OCI-LY7 (cell line): ENCODE measurements around the gene RET. TPM values are rescaled to one million over a fixed set of nuclear protein-coding genes. Genes with fewer than 3 reads are reported as not detected.

Experiments used
- BruUV-seq: library from RNA; stranded (reverse); fragments of 400-500 nt; replicated peaks from 2 replicates; lab custom pipeline; 2021; lab: Mats Ljungman, UMichigan
- CTCF ChIA-PET: fragments of 300-600 bp; sonication (Branson Sonifier 250); formaldehyde crosslinking; loops from one replicate; lab custom pipeline; 2022; ENCODE audit warnings: antibody characterized with exemption; ENCODE audit not compliant: unreplicated experiment; lab: Charles Lee
- POLR2A ChIA-PET: fragments of 300-600 bp; sonication (Branson Sonifier 250); formaldehyde crosslinking; loops from one replicate; lab custom pipeline; 2022; ENCODE audit warnings: antibody characterized with exemption; lab: Charles Lee
- DNase-seq: peaks from one replicate; pipeline ENCODE4 v3.0.0-alpha.2; 2015; ENCODE audit warnings: low spot score
- H2AFZ ChIP-seq: fragments of 200-600 bp; sonication (generic), shearing (Covaris generic); 2 replicates; pipeline ENCODE4 v1.6.1; 2014; ENCODE audit warnings: mild to moderate bottlenecking, antibody characterized with exemption, low read length, moderate library complexity
- H3K27ac ChIP-seq: fragments of 200-600 bp; sonication (generic); 2 replicates; pipeline ENCODE4 v1.5.1; 2014; ENCODE audit warnings: mixed run types, low read depth, mild to moderate bottlenecking, moderate library complexity, low read length, inconsistent platforms; ENCODE audit not compliant: poor library complexity, severe bottlenecking
- H3K36me3 ChIP-seq: fragments of 200-600 bp; sonication (generic); 2 replicates; pipeline ENCODE4 v1.6.1; 2014; ENCODE audit warnings: mild to moderate bottlenecking, antibody characterized with exemption, low read length, moderate library complexity, mixed read lengths; ENCODE audit not compliant: insufficient read depth
- H3K4me1 ChIP-seq: fragments of 200-600 bp; sonication (generic); 2 replicates; pipeline ENCODE4 v1.5.1; 2014; ENCODE audit warnings: mild to moderate bottlenecking, low read length; ENCODE audit not compliant: insufficient read depth, poor library complexity, severe bottlenecking
- H3K4me2 ChIP-seq: fragments of 200-600 bp; sonication (generic); 2 replicates; pipeline ENCODE4 v1.6.1; 2014; ENCODE audit warnings: mild to moderate bottlenecking, low read length
- H3K4me3 ChIP-seq: fragments of 200-600 bp; sonication (generic); 2 replicates; pipeline ENCODE4 v1.5.1; 2014; ENCODE audit warnings: mild to moderate bottlenecking, low read depth, low read length; ENCODE audit not compliant: poor library complexity, severe bottlenecking
- H3K79me2 ChIP-seq: fragments of 200-600 bp; sonication (generic); 2 replicates; pipeline ENCODE4 v1.6.1; 2016; ENCODE audit warnings: low read depth, mild to moderate bottlenecking, low read length, moderate library complexity, mixed read lengths; ENCODE audit not compliant: insufficient read depth
- H3K9me2 ChIP-seq: fragments of 200-600 bp; sonication (generic); 2 replicates; pipeline ENCODE4 v1.6.1; 2016; ENCODE audit warnings: mild to moderate bottlenecking, low read length, mixed read lengths; ENCODE audit not compliant: insufficient read depth
- H3K9me3 ChIP-seq: fragments of 200-600 bp; sonication (generic); 2 replicates; pipeline ENCODE4 v1.6.1; 2014; ENCODE audit warnings: mild to moderate bottlenecking, mixed run types, low read length, mixed read lengths
- H4K20me1 ChIP-seq: fragments of 200-600 bp; sonication (generic); 2 replicates; pipeline ENCODE4 v1.6.1; 2014; ENCODE audit warnings: mild to moderate bottlenecking, antibody characterized with exemption, low read length, moderate library complexity, mixed read lengths; ENCODE audit not compliant: insufficient read depth
- EZH2phosphoT487 ChIP-seq: fragments of 200-600 bp; sonication (generic); IDR thresholded peaks from 2 replicates; pipeline ENCODE4 v1.6.1; 2018; ENCODE audit warnings: low read depth, borderline replicate concordance, mild to moderate bottlenecking, mixed run types, antibody characterized with exemption, low read length, moderate library complexity, mixed read lengths
- intact Hi-C: fragments of 100-400 bp; cut with micrococcal nuclease; formaldehyde crosslinking; loops from one replicate; pipeline ENCODE4 v1.10.0; 2022; ENCODE audit not compliant: unreplicated experiment
- total RNA-seq, 2 experiments: library from RNA; depleted of rRNA in 1 of 2; stranded (reverse); fragments of >200 nt in 1 of 2; shearing (Covaris generic) in 1 of 2; gene quantifications; 2 replicates each; pipeline ENCODE4 v1.2.3, GENCODE V29; 2014 to 2022
- TF ChIP-seq, protein P1 (sequence below): fragments of 200-600 bp; sonication (generic); conservative IDR thresholded peaks from 2 replicates; pipeline ENCODE4 v1.5.1; 2014; ENCODE audit warnings: mild to moderate bottlenecking, antibody characterized with exemption, low read length, moderate library complexity, mixed read lengths

The RET gene
- total RNA-seq, 2 experiments from 2014 or later, result 0.06 TPM; not detected in 1

DNA sequence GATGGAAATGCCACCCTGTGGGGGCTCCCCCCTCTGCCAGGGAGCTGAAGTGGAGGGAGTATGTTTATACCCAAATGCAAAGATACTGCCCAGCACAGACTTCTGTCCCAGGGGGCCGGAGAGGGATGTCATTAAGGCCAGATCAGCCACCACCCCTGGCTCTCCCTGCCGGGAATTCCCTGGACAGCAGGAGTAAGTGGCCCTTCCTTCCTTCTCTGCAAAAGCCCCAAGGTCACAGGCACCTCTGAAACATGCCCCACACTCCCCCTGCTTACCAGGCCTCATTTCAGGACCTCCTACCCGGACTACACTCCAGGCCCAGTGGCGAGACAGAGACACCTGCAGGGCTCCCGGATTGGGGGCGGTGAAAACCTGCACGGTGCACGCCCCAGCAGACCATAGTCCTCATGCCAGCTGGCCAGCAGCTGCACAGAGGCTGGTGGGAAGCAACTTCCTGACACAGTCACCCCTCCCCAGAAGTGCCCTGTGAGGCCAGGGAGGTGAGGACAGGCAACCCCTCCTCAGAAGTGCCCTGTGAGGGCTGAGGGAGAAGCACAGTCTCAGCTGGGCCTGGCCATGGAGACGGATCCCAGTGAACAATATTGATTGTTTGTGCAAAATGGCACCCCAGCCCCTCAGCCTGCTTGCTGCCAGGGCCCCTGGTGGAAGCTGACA, 33.0 kb upstream of the RET start:
- DNase-seq, result no peak
- no TSS peak for BruUV-seq
- Histone ChIP-seq H3K9me3 (no peaks in the 10 kb centered on the region), H3K36me3 (no peaks in the 10 kb centered on the region), H3K4me2 (no peak overlapping the region), H4K20me1 (no peaks in the 10 kb centered on the region), H3K4me3 (no peak overlapping the region), H2AFZ (no peak overlapping the region), H3K9me2 (no peaks in the 10 kb centered on the region), H3K79me2 (no peaks in the 10 kb centered on the region), H3K4me1 (no peaks in the 10 kb centered on the region), H3K27ac (no peak overlapping the region)
- CTCF ChIA-PET, result no interaction called here
- TF ChIP-seq, protein P1, sequence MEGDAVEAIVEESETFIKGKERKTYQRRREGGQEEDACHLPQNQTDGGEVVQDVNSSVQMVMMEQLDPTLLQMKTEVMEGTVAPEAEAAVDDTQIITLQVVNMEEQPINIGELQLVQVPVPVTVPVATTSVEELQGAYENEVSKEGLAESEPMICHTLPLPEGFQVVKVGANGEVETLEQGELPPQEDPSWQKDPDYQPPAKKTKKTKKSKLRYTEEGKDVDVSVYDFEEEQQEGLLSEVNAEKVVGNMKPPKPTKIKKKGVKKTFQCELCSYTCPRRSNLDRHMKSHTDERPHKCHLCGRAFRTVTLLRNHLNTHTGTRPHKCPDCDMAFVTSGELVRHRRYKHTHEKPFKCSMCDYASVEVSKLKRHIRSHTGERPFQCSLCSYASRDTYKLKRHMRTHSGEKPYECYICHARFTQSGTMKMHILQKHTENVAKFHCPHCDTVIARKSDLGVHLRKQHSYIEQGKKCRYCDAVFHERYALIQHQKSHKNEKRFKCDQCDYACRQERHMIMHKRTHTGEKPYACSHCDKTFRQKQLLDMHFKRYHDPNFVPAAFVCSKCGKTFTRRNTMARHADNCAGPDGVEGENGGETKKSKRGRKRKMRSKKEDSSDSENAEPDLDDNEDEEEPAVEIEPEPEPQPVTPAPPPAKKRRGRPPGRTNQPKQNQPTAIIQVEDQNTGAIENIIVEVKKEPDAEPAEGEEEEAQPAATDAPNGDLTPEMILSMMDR, result no peak
- no peak for TF ChIP-seq EZH2phosphoT487
- POLR2A ChIA-PET, result interaction anchor here (0.7 kb wide), 1 partner anchor 24 kb away, joined by 3 read pairs; no protein-coding TSS in a partner anchor
- intact Hi-C loops, result no loop called here

DNA sequence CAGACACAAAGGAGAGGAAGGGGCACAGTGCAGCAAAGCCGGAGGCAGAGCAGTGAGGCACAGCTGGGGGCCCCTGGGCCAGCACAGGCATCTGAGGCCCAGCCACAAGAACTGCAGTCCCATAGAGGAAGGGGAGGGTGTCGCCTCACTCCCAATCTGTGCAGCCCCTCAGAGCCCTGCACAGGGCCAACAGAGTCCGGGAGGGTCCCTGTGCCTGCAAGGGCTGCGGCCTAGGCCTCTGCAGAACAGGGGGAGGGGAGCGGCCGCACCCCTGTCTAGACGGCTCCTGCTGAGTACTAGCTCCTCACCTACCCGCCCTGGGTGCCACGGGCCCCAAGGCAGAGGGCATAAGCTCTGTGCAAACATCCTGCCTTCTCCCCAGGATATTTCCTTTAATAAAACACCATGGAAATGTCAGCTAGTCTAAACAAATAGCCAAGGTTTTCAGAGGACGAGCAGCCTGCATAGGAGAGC, 32.4 kb upstream of the RET start:
- intact Hi-C loops, result no loop called here
- Histone ChIP-seq H3K27ac (no peak overlapping the region), H3K4me3 (no peak overlapping the region), H3K79me2 (no peaks in the 10 kb centered on the region), H3K4me1 (no peaks in the 10 kb centered on the region), H3K4me2 (no peak overlapping the region), H3K9me3 (no peaks in the 10 kb centered on the region), H2AFZ (no peak overlapping the region), H4K20me1 (no peaks in the 10 kb centered on the region), H3K36me3 (no peaks in the 10 kb centered on the region), H3K9me2 (no peaks in the 10 kb centered on the region)
- no peak for DNase-seq
- TF ChIP-seq, protein P1, result no peak
- no peak for TF ChIP-seq EZH2phosphoT487
- CTCF ChIA-PET, result no interaction called here
- BruUV-seq, result no TSS peak
- POLR2A ChIA-PET, result interaction anchor here (0.7 kb wide), 1 partner anchor 24 kb away, joined by 3 read pairs; no protein-coding TSS in a partner anchor
